ENCODE measurements around the gene SGMS1.

SGMS1 gene

DNA sequence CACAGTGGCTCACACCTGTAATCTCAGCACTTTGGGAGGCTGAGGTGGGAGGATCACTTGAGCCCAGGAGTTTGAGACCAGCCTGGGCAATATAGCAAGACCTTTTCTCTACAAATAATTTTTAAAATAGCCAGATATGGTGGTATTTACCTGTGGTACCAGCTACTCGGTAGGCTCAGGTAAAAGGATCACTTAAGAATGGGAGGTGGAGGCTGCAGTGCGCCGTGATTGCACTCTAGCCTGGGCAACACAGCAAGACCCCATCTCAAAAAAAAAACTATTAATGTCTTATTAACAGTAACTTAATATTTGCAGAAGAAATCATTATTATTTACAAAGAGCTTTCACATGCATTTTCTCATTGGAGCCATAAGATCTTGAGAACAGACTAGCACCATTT lies 103.6 kb downstream of the SGMS1 start:
- no peak for TF ChIP-seq FOXP2 (optimal IDR thresholded peaks at IDR 0.05; ENCODE audit: borderline replicate concordance, extremely low read depth, extremely low read length, insufficient read depth)
- TF ChIP-seq TAF1 (IDR thresholded peaks at IDR 0.05; ENCODE audit: borderline replicate concordance, insufficient read depth, low read length): no peak
- TF ChIP-seq, protein P1, sequence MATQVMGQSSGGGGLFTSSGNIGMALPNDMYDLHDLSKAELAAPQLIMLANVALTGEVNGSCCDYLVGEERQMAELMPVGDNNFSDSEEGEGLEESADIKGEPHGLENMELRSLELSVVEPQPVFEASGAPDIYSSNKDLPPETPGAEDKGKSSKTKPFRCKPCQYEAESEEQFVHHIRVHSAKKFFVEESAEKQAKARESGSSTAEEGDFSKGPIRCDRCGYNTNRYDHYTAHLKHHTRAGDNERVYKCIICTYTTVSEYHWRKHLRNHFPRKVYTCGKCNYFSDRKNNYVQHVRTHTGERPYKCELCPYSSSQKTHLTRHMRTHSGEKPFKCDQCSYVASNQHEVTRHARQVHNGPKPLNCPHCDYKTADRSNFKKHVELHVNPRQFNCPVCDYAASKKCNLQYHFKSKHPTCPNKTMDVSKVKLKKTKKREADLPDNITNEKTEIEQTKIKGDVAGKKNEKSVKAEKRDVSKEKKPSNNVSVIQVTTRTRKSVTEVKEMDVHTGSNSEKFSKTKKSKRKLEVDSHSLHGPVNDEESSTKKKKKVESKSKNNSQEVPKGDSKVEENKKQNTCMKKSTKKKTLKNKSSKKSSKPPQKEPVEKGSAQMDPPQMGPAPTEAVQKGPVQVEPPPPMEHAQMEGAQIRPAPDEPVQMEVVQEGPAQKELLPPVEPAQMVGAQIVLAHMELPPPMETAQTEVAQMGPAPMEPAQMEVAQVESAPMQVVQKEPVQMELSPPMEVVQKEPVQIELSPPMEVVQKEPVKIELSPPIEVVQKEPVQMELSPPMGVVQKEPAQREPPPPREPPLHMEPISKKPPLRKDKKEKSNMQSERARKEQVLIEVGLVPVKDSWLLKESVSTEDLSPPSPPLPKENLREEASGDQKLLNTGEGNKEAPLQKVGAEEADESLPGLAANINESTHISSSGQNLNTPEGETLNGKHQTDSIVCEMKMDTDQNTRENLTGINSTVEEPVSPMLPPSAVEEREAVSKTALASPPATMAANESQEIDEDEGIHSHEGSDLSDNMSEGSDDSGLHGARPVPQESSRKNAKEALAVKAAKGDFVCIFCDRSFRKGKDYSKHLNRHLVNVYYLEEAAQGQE (IDR thresholded peaks at IDR 0.05; ENCODE audit: insufficient read depth in 1 of 2, low read depth in 2 of 2, low read length in 2 of 2): no peak
- no peak for TF ChIP-seq SIN3A (IDR thresholded peaks at IDR 0.05; ENCODE audit: borderline replicate concordance, insufficient read depth, low read length)
- TF ChIP-seq POLR2AphosphoS5 (IDR thresholded peaks at IDR 0.05; ENCODE audit: low read depth, low read length): no peak

DNA sequence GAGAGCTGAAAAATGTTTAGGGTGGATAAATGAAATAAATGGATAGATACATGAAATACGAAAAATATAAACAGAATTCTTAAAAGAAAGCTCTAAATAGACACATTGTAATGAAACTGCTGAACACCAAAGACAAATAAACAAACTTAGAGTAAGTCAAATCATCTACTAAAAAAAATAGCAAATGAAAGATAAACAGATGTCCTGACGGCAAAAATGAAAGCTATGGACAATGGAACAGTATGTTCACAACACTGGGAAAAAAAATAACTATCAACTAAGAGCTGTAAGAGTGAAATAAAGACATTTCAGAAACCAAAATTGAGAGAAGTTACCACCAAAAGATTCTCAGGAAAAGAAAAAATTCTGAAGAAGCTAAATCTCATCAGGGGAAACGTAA lies 106.1 kb downstream of the SGMS1 start:
- TF ChIP-seq POLR2AphosphoS5 (IDR thresholded peaks at IDR 0.05; ENCODE audit: low read depth, low read length): no peak
- no peak for TF ChIP-seq TAF1 (IDR thresholded peaks at IDR 0.05; ENCODE audit: borderline replicate concordance, insufficient read depth, low read length)
- TF ChIP-seq FOXP2 (optimal IDR thresholded peaks at IDR 0.05; ENCODE audit: borderline replicate concordance, extremely low read depth, extremely low read length, insufficient read depth): no peak
- TF ChIP-seq, protein P1 (IDR thresholded peaks at IDR 0.05; ENCODE audit: insufficient read depth in 1 of 2, low read depth in 2 of 2, low read length in 2 of 2): no peak
- TF ChIP-seq SIN3A (IDR thresholded peaks at IDR 0.05; ENCODE audit: borderline replicate concordance, insufficient read depth, low read length): no peak

DNA sequence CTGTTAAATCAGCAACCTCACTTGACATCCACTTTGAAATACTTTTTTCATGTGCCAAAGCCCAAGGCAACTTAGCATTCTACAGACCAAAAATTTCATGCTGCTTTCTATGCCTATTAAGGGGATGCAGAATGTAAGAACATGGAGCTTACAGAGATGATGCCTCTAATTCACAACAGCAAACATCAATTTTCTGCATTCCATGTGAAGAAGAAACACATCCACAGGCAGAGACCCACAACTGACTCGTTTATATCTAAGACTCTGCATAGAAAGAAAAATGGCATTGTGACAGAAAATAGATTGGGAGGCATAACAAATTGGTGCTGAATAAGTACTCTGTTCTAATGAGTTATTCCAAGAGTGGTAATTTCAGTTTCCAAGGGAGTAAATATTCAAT lies 107.6 kb downstream of the SGMS1 start:
- TF ChIP-seq, protein P1 (IDR thresholded peaks at IDR 0.05; ENCODE audit: insufficient read depth in 1 of 2, low read depth in 2 of 2, low read length in 2 of 2): no peak
- TF ChIP-seq FOXP2 (optimal IDR thresholded peaks at IDR 0.05; ENCODE audit: borderline replicate concordance, extremely low read depth, extremely low read length, insufficient read depth): no peak
- TF ChIP-seq TAF1 (IDR thresholded peaks at IDR 0.05; ENCODE audit: borderline replicate concordance, insufficient read depth, low read length): no peak
- TF ChIP-seq SIN3A (IDR thresholded peaks at IDR 0.05; ENCODE audit: borderline replicate concordance, insufficient read depth, low read length): no peak

DNA sequence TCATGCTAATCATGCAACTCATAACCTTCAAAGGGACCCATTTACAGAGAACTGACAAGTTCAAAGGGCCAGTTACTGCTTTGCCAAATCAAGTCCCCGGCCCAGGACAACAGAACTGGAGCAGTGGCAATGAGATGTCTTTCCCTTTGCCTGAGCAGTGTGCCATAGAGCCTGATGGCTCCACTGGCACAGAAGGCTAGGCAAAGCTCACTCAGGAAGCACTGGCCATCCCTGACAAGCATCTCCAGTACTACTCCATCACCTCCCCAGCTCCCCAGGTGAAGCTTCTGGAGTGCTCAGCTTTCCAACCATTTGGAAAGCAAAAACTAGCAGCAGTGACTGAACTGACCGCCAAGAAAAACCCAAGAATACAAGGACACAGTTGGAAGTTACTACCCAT lies 108.3 kb downstream of the SGMS1 start:
- TF ChIP-seq SIN3A (IDR thresholded peaks at IDR 0.05; ENCODE audit: borderline replicate concordance, insufficient read depth, low read length): no peak
- no peak for TF ChIP-seq FOXP2 (optimal IDR thresholded peaks at IDR 0.05; ENCODE audit: borderline replicate concordance, extremely low read depth, extremely low read length, insufficient read depth)
- TF ChIP-seq, protein P1 (IDR thresholded peaks at IDR 0.05; ENCODE audit: insufficient read depth in 1 of 2, low read depth in 2 of 2, low read length in 2 of 2): no peak
- TF ChIP-seq TAF1 (IDR thresholded peaks at IDR 0.05; ENCODE audit: borderline replicate concordance, insufficient read depth, low read length): no peak
- no peak for TF ChIP-seq POLR2AphosphoS5 (IDR thresholded peaks at IDR 0.05; ENCODE audit: low read depth, low read length)

DNA sequence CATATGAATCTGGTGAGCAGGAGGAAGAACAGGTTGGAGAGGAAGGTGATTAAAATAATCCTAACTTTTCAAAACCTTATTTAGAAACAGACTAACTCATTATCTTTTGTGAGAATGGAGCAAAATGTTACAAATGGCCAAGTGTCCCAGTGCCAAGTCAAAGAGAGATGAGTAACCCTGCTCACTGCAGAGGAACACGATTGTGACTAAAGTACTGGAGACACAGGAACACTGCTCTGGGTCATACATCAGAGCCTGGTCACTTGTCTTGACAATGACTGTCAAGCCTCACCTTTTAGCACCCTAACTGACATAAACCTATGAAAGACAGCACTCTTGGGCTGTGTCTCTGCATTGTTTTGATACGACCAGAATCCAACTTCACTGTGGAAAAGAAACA lies 108.8 kb downstream of the SGMS1 start:
- TF ChIP-seq POLR2AphosphoS5 (IDR thresholded peaks at IDR 0.05; ENCODE audit: low read depth, low read length) (no peak), SIN3A (IDR thresholded peaks at IDR 0.05; ENCODE audit: borderline replicate concordance, insufficient read depth, low read length) (no peak), TAF1 (IDR thresholded peaks at IDR 0.05; ENCODE audit: borderline replicate concordance, insufficient read depth, low read length) (no peak), FOXP2 (optimal IDR thresholded peaks at IDR 0.05; ENCODE audit: borderline replicate concordance, extremely low read depth, extremely low read length, insufficient read depth) (no peak)
- TF ChIP-seq, protein P1 (IDR thresholded peaks at IDR 0.05; ENCODE audit: insufficient read depth in 1 of 2, low read depth in 2 of 2, low read length in 2 of 2): no peak
